HG03457 (cell line): ENCODE data around the gene TIMM8A.
"Not testable (repeated sequence)": the region's sequence is repeated elsewhere in the genome, so short reads cannot be mapped to it uniquely, and the experiment has no call there.

Experiments
- ATAC-seq: cut with Tn5 transposase; IDR thresholded peaks from one replicate; pipeline ENCODE4 v1.9.1; 2021; ENCODE audit warnings: moderate number of reproducible peaks; ENCODE audit not compliant: unreplicated experiment

TIMM8A gene

GRCh38 chrX:101360390-101360789 is 11.8 kb upstream of the TIMM8A start:
- no peak for ATAC-seq

DNA sequence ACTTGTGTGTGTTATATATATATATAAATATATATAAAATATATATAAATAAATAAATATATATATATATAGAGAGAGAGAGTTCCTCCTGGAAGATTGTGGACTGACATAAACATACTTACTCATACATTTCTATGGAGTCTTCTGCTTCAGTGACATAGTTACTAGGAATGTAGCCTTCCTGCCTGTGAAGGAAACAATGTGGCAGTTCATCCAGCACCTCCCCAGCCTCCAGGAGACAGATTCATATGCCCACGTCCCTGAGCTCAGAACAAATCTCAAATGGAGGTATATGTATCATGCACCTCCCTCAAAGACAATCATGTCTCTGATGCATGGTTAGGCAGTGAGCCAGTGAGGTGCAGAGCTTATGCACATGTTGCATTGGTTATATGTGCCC is 11.4 kb upstream of the TIMM8A start:
- no peak for ATAC-seq

- ATAC-seq = no peak
Observed at GRCh38 chrX:101357166-101357795, 8.7 kb upstream of the TIMM8A start.

DNA sequence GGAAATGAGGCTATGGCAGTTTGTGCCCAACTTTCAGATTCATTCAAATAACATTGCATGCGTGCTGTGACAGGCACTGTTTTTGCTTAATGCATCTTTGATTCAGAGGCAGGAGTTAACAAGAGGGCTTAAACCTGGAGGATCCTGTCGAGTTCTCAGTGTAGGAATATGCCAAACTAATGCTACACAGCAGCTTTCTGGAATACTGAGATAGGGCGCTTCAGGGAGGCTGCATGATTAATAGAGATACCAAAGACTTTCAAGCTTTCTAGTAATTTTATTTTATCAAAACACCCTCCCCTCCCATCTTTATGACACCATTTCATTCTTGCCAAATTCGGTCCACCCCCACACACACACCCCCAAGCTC is 636 bp upstream of the TIMM8A start:
- ATAC-seq = no peak

GRCh38 chrX:101347859-101348451 is 587 bp downstream of the TIMM8A start:
- ATAC-seq = no peak

- ATAC-seq = no peak
Observed at GRCh38 chrX:101337776-101338271, 10.7 kb downstream of the TIMM8A start.

DNA sequence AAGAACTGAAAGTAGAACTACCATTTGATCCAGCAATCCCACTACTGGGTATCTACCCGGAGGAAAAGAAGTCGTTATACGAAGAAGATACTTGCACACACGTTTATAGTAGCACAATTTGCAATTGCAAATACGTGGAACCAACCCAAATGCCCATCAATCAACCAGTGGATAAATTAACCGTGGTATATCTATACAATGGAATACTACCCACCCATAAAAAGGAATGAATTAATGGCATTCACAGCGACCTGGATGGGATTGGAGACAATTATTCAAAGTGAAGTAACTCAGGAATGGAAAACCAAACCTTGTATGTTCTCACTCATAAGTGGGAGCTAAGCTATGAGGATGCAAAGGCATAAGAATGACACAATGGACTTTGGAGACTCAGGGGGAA is 14.2 kb downstream of the TIMM8A start:
- ATAC-seq = not testable (repeated sequence)

GRCh38 chrX:101326600-101326999 is 21.9 kb downstream of the TIMM8A start:
- not testable (repeated sequence) for ATAC-seq

GRCh38 chrX:101303790-101304189 is 44.8 kb downstream of the TIMM8A start:
- no peak for ATAC-seq
